SK-N-SH (cell line): ENCODE measurements around the gene C1QL1. TPM values are rescaled to one million over a fixed set of nuclear protein-coding genes. Genes with fewer than 3 reads are reported as not detected.

Source experiments
- CTCF ChIA-PET: fragments of 300-600, 350-600 bp; formaldehyde crosslinking; extraction: SDS; loops from one replicate; lab custom pipeline; 2021; lab: Yijun Ruan, JAX
- POLR2A ChIA-PET: fragments of 350-600 bp; sonication (Branson Sonifier 250); formaldehyde crosslinking; extraction: SDS; loops from one replicate; lab custom pipeline; 2020; ENCODE audit warnings: antibody characterized with exemption, inconsistent platforms; lab: Yijun Ruan, JAX
- DNase-seq: peaks from one replicate; pipeline ENCODE4 v3.0.0; 2012
- H2AFZ ChIP-seq: fragments of 200-600 bp; sonication (generic); 2 replicates; pipeline ENCODE4 v1.8.1; 2016; ENCODE audit warnings: antibody characterized with exemption, mild to moderate bottlenecking, low read depth
- H3F3A ChIP-seq: fragments of 200-600 bp; sonication (generic); replicated peaks from 2 replicates; pipeline ENCODE3; 2016; ENCODE audit warnings: antibody characterized with exemption, mild to moderate bottlenecking; ENCODE audit not compliant: insufficient read depth
- H3K27ac ChIP-seq, 2 experiments: fragments of 200-500 bp in 1 of 2; fragments of 200-600 bp in 1 of 2; sonication (Bioruptor generic) in 1 of 2; sonication (generic), shearing (Covaris generic) in 1 of 2; 2 replicates each; pipeline versions ENCODE4 v1.5.1 to v1.6.1; 2014 to 2016; ENCODE audit warnings: low read depth in 2 of 2, inconsistent platforms in 1 of 2, low read length in 1 of 2, mild to moderate bottlenecking in 1 of 2, mixed read lengths in 1 of 2
- H3K27me3 ChIP-seq: fragments of 200-600 bp; sonication (generic), shearing (Covaris generic); 2 replicates; pipeline ENCODE4 v1.6.1; 2016; ENCODE audit warnings: mixed run types; ENCODE audit not compliant: insufficient read depth
- H3K36me3 ChIP-seq, 2 experiments: fragments of 200-500 bp in 1 of 2; fragments of 200-600 bp in 1 of 2; sonication (Bioruptor generic) in 1 of 2; sonication (generic) in 1 of 2; replicated peaks in 1 of 2; 2 replicates each; pipeline versions ENCODE3 to v1.5.1; 2014 to 2016; ENCODE audit warnings: low read length in 1 of 2, mild to moderate bottlenecking in 1 of 2; ENCODE audit not compliant: insufficient read depth in 2 of 2, control insufficient read depth in 1 of 2
- H3K4me1 ChIP-seq, 2 experiments: fragments of 200-500 bp in 1 of 2; fragments of 200-600 bp in 1 of 2; sonication (Bioruptor generic) in 1 of 2; sonication (generic), shearing (Covaris generic) in 1 of 2; 2 replicates each; pipeline versions ENCODE4 v1.5.1 to v1.6.1; 2014 to 2016; ENCODE audit warnings: low read depth in 1 of 2, low read length in 1 of 2, mixed run types in 1 of 2; ENCODE audit not compliant: insufficient read depth in 2 of 2, control insufficient read depth in 1 of 2
- H3K4me2 ChIP-seq: fragments of 200-600 bp; sonication (generic), shearing (Covaris generic); 2 replicates; pipeline ENCODE4 v1.6.1; 2017; ENCODE audit warnings: mixed run types
- H3K4me3 ChIP-seq, 2 experiments: fragments of 200-500 bp in 1 of 2; fragments of 200-600 bp in 1 of 2; sonication (Bioruptor generic) in 1 of 2; sonication (generic), shearing (Covaris generic) in 1 of 2; 2 replicates each; pipeline versions ENCODE4 v1.5.1 to v1.8.1; 2014 to 2016; ENCODE audit warnings: low read depth in 2 of 2, inconsistent platforms in 1 of 2, low read length in 1 of 2, mild to moderate bottlenecking in 1 of 2, mixed read lengths in 1 of 2, moderate library complexity in 1 of 2
- H3K79me2 ChIP-seq: fragments of 200-600 bp; sonication (generic); 2 replicates; pipeline ENCODE4 v1.8.1; 2017; ENCODE audit warnings: mild to moderate bottlenecking; ENCODE audit not compliant: insufficient read depth
- H3K9ac ChIP-seq: fragments of 200-600 bp; sonication (generic); 2 replicates; pipeline ENCODE4 v1.6.1; 2017; ENCODE audit warnings: mixed run types
- H3K9me2 ChIP-seq: fragments of 200-600 bp; sonication (generic); 2 replicates; pipeline ENCODE4 v1.6.1; 2017; ENCODE audit warnings: mixed run types
- H3K9me3 ChIP-seq: fragments of 200-600 bp; sonication (generic); 2 replicates; pipeline ENCODE4 v1.6.1; 2017; ENCODE audit warnings: mixed run types, mild to moderate bottlenecking, moderate library complexity
- H4K20me1 ChIP-seq: fragments of 200-600 bp; sonication (generic); 2 replicates; pipeline ENCODE4 v1.6.1; 2017; ENCODE audit warnings: mild to moderate bottlenecking, mixed run types; ENCODE audit not compliant: insufficient read depth
- CTCF ChIP-seq: fragments of 200-600 bp; sonication (generic); IDR thresholded peaks from 2 replicates; pipeline ENCODE4 v1.6.1; 2017; ENCODE audit warnings: antibody characterized with exemption, mild to moderate bottlenecking, moderate library complexity
- ELF1 ChIP-seq: IDR thresholded peaks from 2 replicates; pipeline ENCODE4 v1.4.0; 2012
- EZH2phosphoT487 ChIP-seq: fragments of 200-600 bp; sonication (generic); IDR thresholded peaks from 2 replicates; pipeline ENCODE4 v1.6.1; 2017; ENCODE audit warnings: low read depth, mixed run types, mild to moderate bottlenecking, antibody characterized with exemption, moderate library complexity, borderline replicate concordance
- GATA2 ChIP-seq: sonication (generic); formaldehyde crosslinking; IDR thresholded peaks from 2 replicates; pipeline ENCODE4 v1.5.0; 2020; ENCODE audit warnings: mild to moderate bottlenecking, missing genetic modification reagents
- JUND ChIP-seq: IDR thresholded peaks from 2 replicates; pipeline ENCODE4 v1.4.0; 2012
- MAX ChIP-seq: IDR thresholded peaks from 2 replicates; pipeline ENCODE4 v1.4.0; 2012; ENCODE audit warnings: low read depth
- MEF2A ChIP-seq: IDR thresholded peaks from 2 replicates; pipeline ENCODE4 v1.4.0; 2012; ENCODE audit warnings: low read depth, borderline replicate concordance
- MXI1 ChIP-seq: IDR thresholded peaks from 2 replicates; pipeline ENCODE4 v1.6.1; 2012; ENCODE audit warnings: mild to moderate bottlenecking, low read depth, low read length, improper control_type of control experiment
- NFIC ChIP-seq: IDR thresholded peaks from 2 replicates; pipeline ENCODE4 v1.4.0; 2012; ENCODE audit warnings: borderline replicate concordance
- NRF1 ChIP-seq: IDR thresholded peaks from 2 replicates; pipeline ENCODE4 v1.6.1; 2012; ENCODE audit warnings: low read depth, mild to moderate bottlenecking, low read length
- PBX3 ChIP-seq: IDR thresholded peaks from 2 replicates; pipeline ENCODE4; 2012
- RAD21 ChIP-seq: IDR thresholded peaks from 2 replicates; pipeline ENCODE4 v1.6.1; 2012; ENCODE audit warnings: mild to moderate bottlenecking, low read length
- RFX5 ChIP-seq: IDR thresholded peaks from 2 replicates; pipeline ENCODE4 v1.6.1; 2012; ENCODE audit warnings: mild to moderate bottlenecking, improper control_type of control experiment, low read length
- RXRA ChIP-seq: IDR thresholded peaks from 2 replicates; pipeline ENCODE4 v1.4.0; 2012; ENCODE audit warnings: low read depth, mild to moderate bottlenecking, borderline replicate concordance
- SIN3A ChIP-seq: IDR thresholded peaks from 2 replicates; pipeline ENCODE4 v1.6.1; 2012; ENCODE audit warnings: low read depth, mild to moderate bottlenecking, low read length, moderate library complexity, borderline replicate concordance
- USF1 ChIP-seq: IDR thresholded peaks from 2 replicates; pipeline ENCODE4 v1.4.0; 2012; ENCODE audit warnings: low read depth, borderline replicate concordance
- USF2 ChIP-seq: fragments of 150-350 bp; IDR thresholded peaks from 2 replicates; pipeline ENCODE4 v1.6.1; 2017; ENCODE audit warnings: antibody characterized with exemption, low read length, low read depth, borderline replicate concordance
- WGBS: methylation state at CpG from one replicate; pipeline ENCODE4 v1.1.6; 2017; ENCODE audit warnings: low lambda C conversion rate; 5-methylcytosine and 5-hydroxymethylcytosine counted together
- polyA plus RNA-seq, 3 experiments: library from polyadenylated mRNA; depleted of rRNA; stranded (reverse); fragments of >200 nt; gene quantifications; 2 replicates each; pipeline ENCODE4 v1.2.3, GENCODE V29; 2012

Gene C1QL1
- polyA plus RNA-seq, 1 of the 3 experiments (the other 2 are of a cell fraction), result 11.9 TPM

- H3K9me2 ChIP-seq, result no peaks in the 10 kb centered on the region
- CTCF ChIA-PET, result interaction anchor here (1.0 to 17.2 kb wide), 13 partner anchors 12 to 276 kb away, joined by 3 to 433 read pairs (median 19); partner anchors contain the start of genes ACBD4, C1QL1 and PLCD3
- POLR2A ChIA-PET, result interaction anchor here (1.2 to 2.5 kb wide), 4 partner anchors 47 to 109 kb away, joined by 3 to 14 read pairs (median 4); no protein-coding TSS in a partner anchor
- no peaks in the 10 kb centered on the region for H4K20me1 ChIP-seq
- H3K36me3 ChIP-seq, result peaks cover 0 to 4% of the 10 kb centered on the region in 2 experiments
- H3F3A ChIP-seq, result peaks cover 12% of the 10 kb centered on the region
- peaks cover 6 to 35% of the 10 kb centered on the region in 2 experiments; a peak in 3 of 4 replicates for H3K4me1 ChIP-seq
- no peaks in the 10 kb centered on the region for H3K9me3 ChIP-seq
- no peak overlapping the region for H3K4me3 ChIP-seq
- no peak overlapping the region for H3K4me2 ChIP-seq
- H3K9ac ChIP-seq, result no peak overlapping the region
- no peaks in the 10 kb centered on the region for H3K27me3 ChIP-seq
- TF ChIP-seq ELF1, result no peak
- TF ChIP-seq MEF2A, result no peak
- TF ChIP-seq MXI1, result no peak
- TF ChIP-seq JUND, result no peak
- TF ChIP-seq SIN3A, result no peak
- no peak for TF ChIP-seq RXRA
- TF ChIP-seq PBX3, result no peak
- no peak for TF ChIP-seq NFIC
- TF ChIP-seq GATA2 (CRISPR knock-in tag), result no peak
- no peak for TF ChIP-seq EZH2phosphoT487
- no peak for TF ChIP-seq RAD21
- TF ChIP-seq RFX5, result no peak
- 82% methylated on average over 3 of the region's 6 CpGs for WGBS
- H3K27ac ChIP-seq, result no peak overlapping the region
- H2AFZ ChIP-seq, result no peak overlapping the region
- DNase-seq, result no peak
- no peaks in the 10 kb centered on the region for H3K79me2 ChIP-seq
Measured at GRCh38 chr17:44922136-44922535, 46.0 kb downstream of the C1QL1 start.

GRCh38 chr17:44921122-44921882 lies 46.8 kb downstream of the C1QL1 start:
- TF ChIP-seq RFX5 (no peak), RAD21 (no peak), NFIC (no peak), RXRA (no peak), MAX (no peak), EZH2phosphoT487 (no peak), CTCF (no peak), USF1 (no peak), MXI1 (no peak), USF2 (no peak), ELF1 (no peak), NRF1 (no peak)
- peak; percentile 81 for DNase-seq

More at GRCh38 chr17:44921122-44921882, 46.8 kb downstream of the C1QL1 start:
- ChIA-PET CTCF (interaction anchor here (0.7 to 17.2 kb wide), 38 partner anchors 9 to 276 kb away, joined by 3 to 433 read pairs (median 9); partner anchors contain the start of genes ACBD4, C1QL1, EFTUD2 and NMT1), POLR2A (interaction anchor here (1.0 to 2.5 kb wide), 7 partner anchors 7 to 110 kb away, joined by 3 to 14 read pairs (median 4); no protein-coding TSS in a partner anchor)
- Histone ChIP-seq H3K36me3 (peaks cover 0 to 1% of the 10 kb centered on the region in 2 experiments), H3K27ac (peak overlapping the region in 1 of 2 experiments; percentile 35; a peak in 1 of 4 replicates), H3K9me3 (no peaks in the 10 kb centered on the region), H3K27me3 (no peaks in the 10 kb centered on the region), H4K20me1 (no peaks in the 10 kb centered on the region), H3K4me3 (no peak overlapping the region), H3F3A (peaks cover 14% of the 10 kb centered on the region), H3K4me2 (no peak overlapping the region), H3K4me1 (peaks cover 13 to 42% of the 10 kb centered on the region in 2 experiments; a peak in 3 of 4 replicates), H2AFZ (no peak overlapping the region), H3K9ac (no peak overlapping the region), H3K9me2 (no peaks in the 10 kb centered on the region), H3K79me2 (no peaks in the 10 kb centered on the region)
- WGBS, result 84% methylated on average over 11 of the region's 11 CpGs
